Measurements from ENCODE around the gene NDUFS6.
"Not testable (repeated sequence)": the region's sequence is repeated elsewhere in the genome, so short reads cannot be mapped to it uniquely, and the experiment has no call there.

DNA sequence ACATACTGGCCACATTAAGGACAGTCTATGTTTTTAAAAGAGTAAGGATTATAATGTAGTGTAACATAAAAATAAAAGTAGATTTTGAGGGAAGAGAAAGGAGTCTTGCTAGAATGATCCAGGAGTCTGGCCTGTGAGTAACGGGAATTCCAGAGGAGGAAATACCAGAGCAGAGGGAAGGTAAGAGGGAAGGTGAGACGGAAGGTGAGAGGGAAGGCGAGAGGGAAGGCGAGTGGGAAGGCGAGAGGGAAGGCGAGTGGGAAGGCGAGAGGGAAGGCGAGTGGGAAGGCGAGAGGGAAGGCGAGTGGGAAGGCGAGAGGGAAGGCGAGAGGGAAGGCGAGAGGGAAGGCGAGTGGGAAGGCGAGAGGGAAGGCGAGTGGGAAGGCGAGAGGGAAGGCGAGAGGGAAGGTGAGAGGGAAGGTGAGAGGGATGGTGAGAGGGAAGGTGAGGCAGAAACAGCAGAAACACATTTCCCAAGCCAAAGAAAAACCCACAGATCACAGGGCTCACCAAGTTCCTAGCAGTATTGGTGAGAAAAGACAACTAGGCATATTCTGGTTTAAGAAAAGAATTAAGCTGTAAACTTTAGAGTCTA, 15.4 kb downstream of the NDUFS6 start:
- TF ChIP-seq, protein P1, sequence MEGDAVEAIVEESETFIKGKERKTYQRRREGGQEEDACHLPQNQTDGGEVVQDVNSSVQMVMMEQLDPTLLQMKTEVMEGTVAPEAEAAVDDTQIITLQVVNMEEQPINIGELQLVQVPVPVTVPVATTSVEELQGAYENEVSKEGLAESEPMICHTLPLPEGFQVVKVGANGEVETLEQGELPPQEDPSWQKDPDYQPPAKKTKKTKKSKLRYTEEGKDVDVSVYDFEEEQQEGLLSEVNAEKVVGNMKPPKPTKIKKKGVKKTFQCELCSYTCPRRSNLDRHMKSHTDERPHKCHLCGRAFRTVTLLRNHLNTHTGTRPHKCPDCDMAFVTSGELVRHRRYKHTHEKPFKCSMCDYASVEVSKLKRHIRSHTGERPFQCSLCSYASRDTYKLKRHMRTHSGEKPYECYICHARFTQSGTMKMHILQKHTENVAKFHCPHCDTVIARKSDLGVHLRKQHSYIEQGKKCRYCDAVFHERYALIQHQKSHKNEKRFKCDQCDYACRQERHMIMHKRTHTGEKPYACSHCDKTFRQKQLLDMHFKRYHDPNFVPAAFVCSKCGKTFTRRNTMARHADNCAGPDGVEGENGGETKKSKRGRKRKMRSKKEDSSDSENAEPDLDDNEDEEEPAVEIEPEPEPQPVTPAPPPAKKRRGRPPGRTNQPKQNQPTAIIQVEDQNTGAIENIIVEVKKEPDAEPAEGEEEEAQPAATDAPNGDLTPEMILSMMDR (IDR thresholded peaks at IDR 0.05), result not testable (repeated sequence)
- TF ChIP-seq POLR2A (IDR thresholded peaks at IDR 0.05); POLR2AphosphoS5 (IDR thresholded peaks at IDR 0.05; ENCODE audit: insufficient read depth in 1 of 2, low read depth in 1 of 2): not testable (repeated sequence)

Measured in vagina (tissue), 2 donors.